ENCODE results near the gene COL6A2.

DNA sequence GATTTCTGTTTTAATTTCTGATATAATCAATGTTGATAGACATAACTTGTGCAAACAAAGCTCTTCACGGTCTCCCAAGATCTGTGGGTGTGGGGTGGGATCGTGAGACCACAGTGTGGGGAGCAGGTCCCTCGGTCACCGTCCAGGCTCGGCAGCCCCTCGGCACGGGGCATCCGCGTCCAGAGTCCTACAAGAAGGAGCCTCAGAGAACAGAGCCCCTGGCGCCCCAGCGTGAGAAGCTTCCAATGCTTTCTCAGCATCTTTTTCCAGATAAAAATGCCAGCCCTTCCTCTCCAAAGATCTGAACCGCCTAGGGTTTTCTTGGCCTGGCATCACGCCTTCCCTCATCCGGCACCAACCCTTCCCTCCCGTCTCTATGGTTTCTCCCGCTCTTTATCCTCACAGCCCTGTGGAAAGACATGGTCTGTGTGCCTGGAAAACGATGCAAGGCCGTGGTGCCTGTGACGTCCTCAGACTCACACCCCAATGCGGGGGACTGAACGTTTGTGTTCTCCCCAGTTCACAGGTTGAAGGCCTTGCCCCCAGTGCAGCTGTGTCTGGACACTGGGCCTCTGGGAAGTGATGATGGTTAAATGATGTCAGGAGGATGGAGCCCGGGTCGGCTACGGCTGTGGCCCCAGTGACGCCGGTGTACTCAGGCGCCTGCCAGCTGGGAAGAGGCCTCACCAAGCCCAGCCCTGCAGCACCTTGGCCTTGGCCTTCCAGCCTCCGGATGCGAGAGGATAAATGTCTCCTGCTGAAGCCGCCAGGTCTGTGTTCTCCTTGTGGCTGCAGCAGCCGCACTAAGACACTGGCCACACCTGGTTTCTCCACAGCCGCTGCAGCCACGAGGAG, 45.9 kb upstream of the COL6A2 start:
- TF ChIP-seq POLR2A (IDR thresholded peaks at IDR 0.05; ENCODE audit: low read length) (no peak), FOSL2 (IDR thresholded peaks at IDR 0.05) (no peak), FOSL2 (CRISPR knock-in tag; IDR thresholded peaks at IDR 0.05) (no peak), KDM1A (IDR thresholded peaks at IDR 0.05; ENCODE audit: low read depth) (no peak), EP300 (IDR thresholded peaks at IDR 0.05) (no peak), JUN (IDR thresholded peaks at IDR 0.05) (no peak)
- TF ChIP-seq, protein P1, sequence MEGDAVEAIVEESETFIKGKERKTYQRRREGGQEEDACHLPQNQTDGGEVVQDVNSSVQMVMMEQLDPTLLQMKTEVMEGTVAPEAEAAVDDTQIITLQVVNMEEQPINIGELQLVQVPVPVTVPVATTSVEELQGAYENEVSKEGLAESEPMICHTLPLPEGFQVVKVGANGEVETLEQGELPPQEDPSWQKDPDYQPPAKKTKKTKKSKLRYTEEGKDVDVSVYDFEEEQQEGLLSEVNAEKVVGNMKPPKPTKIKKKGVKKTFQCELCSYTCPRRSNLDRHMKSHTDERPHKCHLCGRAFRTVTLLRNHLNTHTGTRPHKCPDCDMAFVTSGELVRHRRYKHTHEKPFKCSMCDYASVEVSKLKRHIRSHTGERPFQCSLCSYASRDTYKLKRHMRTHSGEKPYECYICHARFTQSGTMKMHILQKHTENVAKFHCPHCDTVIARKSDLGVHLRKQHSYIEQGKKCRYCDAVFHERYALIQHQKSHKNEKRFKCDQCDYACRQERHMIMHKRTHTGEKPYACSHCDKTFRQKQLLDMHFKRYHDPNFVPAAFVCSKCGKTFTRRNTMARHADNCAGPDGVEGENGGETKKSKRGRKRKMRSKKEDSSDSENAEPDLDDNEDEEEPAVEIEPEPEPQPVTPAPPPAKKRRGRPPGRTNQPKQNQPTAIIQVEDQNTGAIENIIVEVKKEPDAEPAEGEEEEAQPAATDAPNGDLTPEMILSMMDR (IDR thresholded peaks at IDR 0.05): no peak
- TF ChIP-seq, protein P2, sequence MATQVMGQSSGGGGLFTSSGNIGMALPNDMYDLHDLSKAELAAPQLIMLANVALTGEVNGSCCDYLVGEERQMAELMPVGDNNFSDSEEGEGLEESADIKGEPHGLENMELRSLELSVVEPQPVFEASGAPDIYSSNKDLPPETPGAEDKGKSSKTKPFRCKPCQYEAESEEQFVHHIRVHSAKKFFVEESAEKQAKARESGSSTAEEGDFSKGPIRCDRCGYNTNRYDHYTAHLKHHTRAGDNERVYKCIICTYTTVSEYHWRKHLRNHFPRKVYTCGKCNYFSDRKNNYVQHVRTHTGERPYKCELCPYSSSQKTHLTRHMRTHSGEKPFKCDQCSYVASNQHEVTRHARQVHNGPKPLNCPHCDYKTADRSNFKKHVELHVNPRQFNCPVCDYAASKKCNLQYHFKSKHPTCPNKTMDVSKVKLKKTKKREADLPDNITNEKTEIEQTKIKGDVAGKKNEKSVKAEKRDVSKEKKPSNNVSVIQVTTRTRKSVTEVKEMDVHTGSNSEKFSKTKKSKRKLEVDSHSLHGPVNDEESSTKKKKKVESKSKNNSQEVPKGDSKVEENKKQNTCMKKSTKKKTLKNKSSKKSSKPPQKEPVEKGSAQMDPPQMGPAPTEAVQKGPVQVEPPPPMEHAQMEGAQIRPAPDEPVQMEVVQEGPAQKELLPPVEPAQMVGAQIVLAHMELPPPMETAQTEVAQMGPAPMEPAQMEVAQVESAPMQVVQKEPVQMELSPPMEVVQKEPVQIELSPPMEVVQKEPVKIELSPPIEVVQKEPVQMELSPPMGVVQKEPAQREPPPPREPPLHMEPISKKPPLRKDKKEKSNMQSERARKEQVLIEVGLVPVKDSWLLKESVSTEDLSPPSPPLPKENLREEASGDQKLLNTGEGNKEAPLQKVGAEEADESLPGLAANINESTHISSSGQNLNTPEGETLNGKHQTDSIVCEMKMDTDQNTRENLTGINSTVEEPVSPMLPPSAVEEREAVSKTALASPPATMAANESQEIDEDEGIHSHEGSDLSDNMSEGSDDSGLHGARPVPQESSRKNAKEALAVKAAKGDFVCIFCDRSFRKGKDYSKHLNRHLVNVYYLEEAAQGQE (IDR thresholded peaks at IDR 0.05): no peak
- TF ChIP-seq, protein P3, sequence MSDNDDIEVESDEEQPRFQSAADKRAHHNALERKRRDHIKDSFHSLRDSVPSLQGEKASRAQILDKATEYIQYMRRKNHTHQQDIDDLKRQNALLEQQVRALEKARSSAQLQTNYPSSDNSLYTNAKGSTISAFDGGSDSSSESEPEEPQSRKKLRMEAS (IDR thresholded peaks at IDR 0.05): no peak

Measured in A549 (cell line).